Left renal cortex interstitium (tissue), 4 donors: Measurements from ENCODE around the gene TEX261. TPM values are rescaled to one million over a fixed set of nuclear protein-coding genes. Genes with fewer than 3 reads are reported as not detected.

ENCODE experiments used
- DNase-seq, 4 donors: peaks; one replicate each; pipeline ENCODE4 v3.0.0-alpha.2; 2013; ENCODE audit warnings: low read depth in 4 of 4, low spot score in 2 of 4, missing footprints in 1 of 4
- polyA plus RNA-seq, 4 donors: library from polyadenylated mRNA; unstranded; fragments of 120-200 nt; gene quantifications; one replicate each; pipeline ENCODE4 v1.2.1, GENCODE V29; 2013; ENCODE audit not compliant: insufficient read length in 4 of 4

TEX261 gene
- polyA plus RNA-seq, 4 donors, result 51.1 to 59.2 (median 52.3) TPM

- no peak for DNase-seq
These were observed 55.5 kb downstream of the TEX261 start for GRCh38 chr2:70939001-70939838.

GRCh38 chr2:70938586-70938950 is 56.1 kb downstream of the TEX261 start:
- no peak for DNase-seq

GRCh38 chr2:70937866-70938585 is 56.6 kb downstream of the TEX261 start:
- no peak for DNase-seq

GRCh38 chr2:70936979-70937811 is 57.5 kb downstream of the TEX261 start:
- no peak for DNase-seq

GRCh38 chr2:70936165-70936978 is 58.3 kb downstream of the TEX261 start:
- DNase-seq, result no peak

Other genes starting within 250 kb of the TEX261 start
- gene ADD2, start 226.7 kb downstream of the TEX261 start, polyA plus RNA-seq, result 1 to 10 TPM; 4.2 to 7.5 (median 6.1) TPM
- gene FIGLA, start 204.2 kb downstream of the TEX261 start, polyA plus RNA-seq, result not detected
- under 1 TPM in 2 of 4 donors, not detected in 2; 0.06 to 0.08 TPM for gene CLEC4F, start 174.3 kb downstream of the TEX261 start, polyA plus RNA-seq
- gene CD207, start 159.1 kb downstream of the TEX261 start, polyA plus RNA-seq, result under 1 TPM in 2 of 4 donors, not detected in 2; 0.06 to 0.08 TPM
- gene VAX2, start 94.3 kb downstream of the TEX261 start, polyA plus RNA-seq, result 1 to 10 TPM in 1 of 4 donors, under 1 TPM in 2, not detected in 1; 0.38 to 1.0 (median 0.96) TPM
- gene ATP6V1B1, start 59.0 kb downstream of the TEX261 start, polyA plus RNA-seq, result 10 to 100 TPM; 67.2 to 92.1 (median 80.4) TPM
- gene ANKRD53, start 16.2 kb downstream of the TEX261 start, polyA plus RNA-seq, result 1 to 10 TPM in 3 of 4 donors, under 1 TPM in 1; 0.68 to 1.8 (median 1.4) TPM
- gene NAGK, start 73.8 kb upstream of the TEX261 start, polyA plus RNA-seq, result 100 to 1,000 TPM in 1 of 4 donors, 10 to 100 TPM in 3; 74.2 to 108 (median 93.2) TPM
- 10 to 100 TPM; 16.9 to 27.8 (median 23.1) TPM for gene MCEE, start 135.4 kb upstream of the TEX261 start, polyA plus RNA-seq
- 10 to 100 TPM; 42.9 to 51.2 (median 48.0) TPM for gene MPHOSPH10, start 135.8 kb upstream of the TEX261 start, polyA plus RNA-seq
- gene PAIP2B, start 232.2 kb upstream of the TEX261 start, polyA plus RNA-seq, result 10 to 100 TPM; 14.9 to 19.8 (median 17.9) TPM